Measurements from ENCODE around the gene IL1RL2. TPM values are rescaled to one million over a fixed set of nuclear protein-coding genes. Genes with fewer than 3 reads are reported as not detected.

IL1RL2 gene
- under 1 TPM in 1 of 4 donors, not detected in 3; 0.27 TPM for total RNA-seq
- polyA plus RNA-seq: under 1 TPM in 2 of 3 donors, not detected in 1; 0.60 to 0.90 TPM

GRCh38 chr2:102186791-102187495 is at the start of gene IL1RL2:
Gene IL1RL2 (plus strand): TSS chr2:102187023. CDS start chr2:102187868, 845 bp downstream.
- peak within 1 kb of the TSS; percentile 37 to 57 (median 50) for H3K4me3 ChIP-seq
- TF ChIP-seq POLR2A (IDR thresholded peaks at IDR 0.05) (no peak), EP300 (IDR thresholded peaks at IDR 0.05) (no peak), POLR2AphosphoS5 (IDR thresholded peaks at IDR 0.05) (no peak)
- TF ChIP-seq, protein P1, sequence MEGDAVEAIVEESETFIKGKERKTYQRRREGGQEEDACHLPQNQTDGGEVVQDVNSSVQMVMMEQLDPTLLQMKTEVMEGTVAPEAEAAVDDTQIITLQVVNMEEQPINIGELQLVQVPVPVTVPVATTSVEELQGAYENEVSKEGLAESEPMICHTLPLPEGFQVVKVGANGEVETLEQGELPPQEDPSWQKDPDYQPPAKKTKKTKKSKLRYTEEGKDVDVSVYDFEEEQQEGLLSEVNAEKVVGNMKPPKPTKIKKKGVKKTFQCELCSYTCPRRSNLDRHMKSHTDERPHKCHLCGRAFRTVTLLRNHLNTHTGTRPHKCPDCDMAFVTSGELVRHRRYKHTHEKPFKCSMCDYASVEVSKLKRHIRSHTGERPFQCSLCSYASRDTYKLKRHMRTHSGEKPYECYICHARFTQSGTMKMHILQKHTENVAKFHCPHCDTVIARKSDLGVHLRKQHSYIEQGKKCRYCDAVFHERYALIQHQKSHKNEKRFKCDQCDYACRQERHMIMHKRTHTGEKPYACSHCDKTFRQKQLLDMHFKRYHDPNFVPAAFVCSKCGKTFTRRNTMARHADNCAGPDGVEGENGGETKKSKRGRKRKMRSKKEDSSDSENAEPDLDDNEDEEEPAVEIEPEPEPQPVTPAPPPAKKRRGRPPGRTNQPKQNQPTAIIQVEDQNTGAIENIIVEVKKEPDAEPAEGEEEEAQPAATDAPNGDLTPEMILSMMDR (IDR thresholded peaks at IDR 0.05): no peak
- H3K4me1 ChIP-seq: peaks cover 0 to 12% (median 8%) of the 10 kb centered on the region in 4 donors
- intact Hi-C loops (cut with DNase I): loop anchor here (5.0 kb wide), 1 partner anchor 55 kb away; no protein-coding TSS in a partner anchor
- peak within 1 kb of the TSS; percentile 17 to 54 (median 28) for H3K27ac ChIP-seq
- peaks cover 0 to 5% (median 0%) of the 10 kb centered on the region in 3 donors for H3K27me3 ChIP-seq
- peak; percentile 66 for DNase-seq
- H3K9me3 ChIP-seq: no peaks in the 10 kb centered on the region
- no peaks in the 10 kb centered on the region for H3K36me3 ChIP-seq
- WGBS, 2 donors: 14 to 54% methylated on average over 36 of the region's 36 CpGs

- no peak overlapping the region for H3K27ac ChIP-seq
- no peaks in the 10 kb centered on the region for H3K9me3 ChIP-seq
- no peak for DNase-seq
- WGBS, 2 donors: 86 to 90% methylated on average over 2 of the region's 2 CpGs
- H3K27me3 ChIP-seq: no peaks in the 10 kb centered on the region
- intact Hi-C loops (cut with DNase I): no loop called here
- peaks cover 0 to 13% (median 3%) of the 10 kb centered on the region in 4 donors for H3K4me1 ChIP-seq
- H3K4me3 ChIP-seq: no peak overlapping the region
- H3K36me3 ChIP-seq: no peaks in the 10 kb centered on the region
- TF ChIP-seq POLR2A (IDR thresholded peaks at IDR 0.05): no peak
- no peak for TF ChIP-seq EP300 (IDR thresholded peaks at IDR 0.05)
- TF ChIP-seq POLR2AphosphoS5 (IDR thresholded peaks at IDR 0.05): no peak
- TF ChIP-seq, protein P1 (IDR thresholded peaks at IDR 0.05): no peak
Measured at GRCh38 chr2:102137138-102137537, 49.7 kb upstream of the IL1RL2 start.

DNA sequence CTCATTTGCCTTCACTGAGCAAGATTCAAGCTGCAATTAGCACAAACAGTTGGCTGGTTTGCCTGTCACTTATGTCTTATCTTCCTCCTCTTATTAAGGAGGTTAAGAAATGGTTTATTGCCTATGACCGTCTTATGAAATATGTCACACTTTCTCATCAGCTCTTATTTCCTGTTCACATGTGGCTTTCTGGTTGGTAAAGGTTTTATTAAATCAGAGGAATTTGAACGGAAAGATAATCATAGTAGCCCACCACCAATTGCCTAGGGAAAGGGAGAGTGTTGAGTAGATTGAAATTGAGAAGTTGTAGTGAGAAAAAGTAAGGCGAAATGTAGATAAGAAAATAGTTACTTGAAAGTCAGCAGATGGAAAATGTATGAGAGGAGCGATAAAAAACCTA is 48.5 kb upstream of the IL1RL2 start:
- peaks cover 0 to 15% (median 6%) of the 10 kb centered on the region in 4 donors for H3K4me1 ChIP-seq
- H3K4me3 ChIP-seq: no peak overlapping the region
- DNase-seq: no peak
- TF ChIP-seq, protein P1 (IDR thresholded peaks at IDR 0.05): no peak
- TF ChIP-seq EP300 (IDR thresholded peaks at IDR 0.05) (no peak), POLR2A (IDR thresholded peaks at IDR 0.05) (no peak), POLR2AphosphoS5 (IDR thresholded peaks at IDR 0.05) (no peak)
- no peaks in the 10 kb centered on the region for H3K9me3 ChIP-seq
- intact Hi-C loops (cut with DNase I): no loop called here
- H3K27me3 ChIP-seq: no peaks in the 10 kb centered on the region
- 56 to 85% methylated on average over 4 of the region's 4 CpGs for WGBS, 2 donors
- no peaks in the 10 kb centered on the region for H3K36me3 ChIP-seq
- H3K27ac ChIP-seq: no peak overlapping the region

GRCh38 chr2:102139851-102140250 is 47.0 kb upstream of the IL1RL2 start:
- intact Hi-C loops (cut with DNase I): loop anchor here (5.0 kb wide), 1 partner anchor 88 kb away; no protein-coding TSS in a partner anchor
- WGBS, 2 donors: 58 to 74% methylated on average over 1 of the region's 1 CpG
- Histone ChIP-seq H3K36me3 (no peaks in the 10 kb centered on the region), H3K4me1 (peaks cover 0 to 18% (median 6%) of the 10 kb centered on the region in 4 donors), H3K27ac (peak overlapping the region in 1 of 4 donors; percentile 85), H3K9me3 (no peaks in the 10 kb centered on the region), H3K4me3 (no peak overlapping the region), H3K27me3 (no peaks in the 10 kb centered on the region)
- DNase-seq: no peak
- TF ChIP-seq POLR2AphosphoS5 (IDR thresholded peaks at IDR 0.05): no peak
- TF ChIP-seq POLR2A (IDR thresholded peaks at IDR 0.05): no peak
- no peak for TF ChIP-seq EP300 (IDR thresholded peaks at IDR 0.05)

- Histone ChIP-seq H3K27me3 (no peaks in the 10 kb centered on the region), H3K4me3 (no peak overlapping the region), H3K4me1 (peaks cover 0 to 18% (median 6%) of the 10 kb centered on the region in 4 donors), H3K27ac (peak overlapping the region in 3 of 4 donors; percentile 85 to 88 (median 87)), H3K9me3 (peaks cover 0 to 4% (median 1%) of the 10 kb centered on the region in 4 donors), H3K36me3 (no peaks in the 10 kb centered on the region)
- WGBS, 2 donors: 96 to 97% methylated on average over 2 of the region's 2 CpGs
- intact Hi-C loops (cut with DNase I): loop anchor here (5.0 kb wide), 1 partner anchor 88 kb away; no protein-coding TSS in a partner anchor
- TF ChIP-seq POLR2A (IDR thresholded peaks at IDR 0.05) (no peak), POLR2AphosphoS5 (IDR thresholded peaks at IDR 0.05) (no peak), EP300 (IDR thresholded peaks at IDR 0.05) (no peak)
- TF ChIP-seq, protein P1 (IDR thresholded peaks at IDR 0.05): no peak
- no peak for DNase-seq
Measured at GRCh38 chr2:102140377-102140776, 46.4 kb upstream of the IL1RL2 start.
